Head of caudate nucleus (tissue), 42 donors: ENCODE measurements around the gene CNOT10.
"Not testable (repeated sequence)": the region's sequence is repeated elsewhere in the genome, so short reads cannot be mapped to it uniquely, and the experiment has no call there.

ENCODE experiments used
- DNase-seq, 42 donors: peaks; one replicate each; pipeline versions ENCODE4 v3.0.0 to v3.0.0-alpha.2; 2020 to 2021; ENCODE audit warnings: mixed read lengths in 7 of 42
- intact Hi-C: fragments of 100-400 bp; cut with DNase I; formaldehyde crosslinking; loops from one replicate; pipeline ENCODE4 v1.15.0; 2022

Gene CNOT10, protein sequence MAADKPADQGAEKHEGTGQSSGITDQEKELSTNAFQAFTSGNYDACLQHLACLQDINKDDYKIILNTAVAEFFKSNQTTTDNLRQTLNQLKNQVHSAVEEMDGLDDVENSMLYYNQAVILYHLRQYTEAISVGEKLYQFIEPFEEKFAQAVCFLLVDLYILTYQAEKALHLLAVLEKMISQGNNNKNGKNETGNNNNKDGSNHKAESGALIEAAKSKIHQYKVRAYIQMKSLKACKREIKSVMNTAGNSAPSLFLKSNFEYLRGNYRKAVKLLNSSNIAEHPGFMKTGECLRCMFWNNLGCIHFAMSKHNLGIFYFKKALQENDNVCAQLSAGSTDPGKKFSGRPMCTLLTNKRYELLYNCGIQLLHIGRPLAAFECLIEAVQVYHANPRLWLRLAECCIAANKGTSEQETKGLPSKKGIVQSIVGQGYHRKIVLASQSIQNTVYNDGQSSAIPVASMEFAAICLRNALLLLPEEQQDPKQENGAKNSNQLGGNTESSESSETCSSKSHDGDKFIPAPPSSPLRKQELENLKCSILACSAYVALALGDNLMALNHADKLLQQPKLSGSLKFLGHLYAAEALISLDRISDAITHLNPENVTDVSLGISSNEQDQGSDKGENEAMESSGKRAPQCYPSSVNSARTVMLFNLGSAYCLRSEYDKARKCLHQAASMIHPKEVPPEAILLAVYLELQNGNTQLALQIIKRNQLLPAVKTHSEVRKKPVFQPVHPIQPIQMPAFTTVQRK

GRCh38 chr3:32684800-32685542 lies at the start of gene CNOT10:
Gene CNOT10 (plus strand): TSS chr3:32685188. CDS start chr3:32685461, 273 bp downstream.
- intact Hi-C loops, result no loop called here
- DNase-seq, result peak; percentile 92 to 98 (median 97)

- DNase-seq, result no peak
- intact Hi-C loops, result no loop called here
Observed at GRCh38 chr3:32640939-32641338, 44.0 kb upstream of the CNOT10 start.

DNA sequence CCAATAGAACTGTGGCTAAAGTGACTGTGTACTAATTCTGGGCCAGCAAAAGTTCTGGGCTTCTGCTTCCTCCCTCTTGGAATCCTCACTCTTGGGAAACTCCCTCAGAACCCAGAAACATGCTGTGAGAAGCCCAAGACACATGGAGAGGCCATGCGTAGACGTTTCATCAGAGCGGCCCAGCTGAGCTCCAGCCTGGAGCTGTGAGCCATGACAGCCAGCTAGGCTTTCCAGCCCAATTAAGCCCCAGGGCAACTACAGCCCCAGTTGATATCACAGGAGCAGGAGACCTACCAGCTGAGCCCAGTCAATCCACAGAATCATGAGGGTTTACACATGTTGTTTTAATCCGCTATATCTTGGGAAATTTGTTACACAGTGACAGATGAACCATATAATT lies 43.6 kb upstream of the CNOT10 start:
- intact Hi-C loops, result no loop called here

DNA sequence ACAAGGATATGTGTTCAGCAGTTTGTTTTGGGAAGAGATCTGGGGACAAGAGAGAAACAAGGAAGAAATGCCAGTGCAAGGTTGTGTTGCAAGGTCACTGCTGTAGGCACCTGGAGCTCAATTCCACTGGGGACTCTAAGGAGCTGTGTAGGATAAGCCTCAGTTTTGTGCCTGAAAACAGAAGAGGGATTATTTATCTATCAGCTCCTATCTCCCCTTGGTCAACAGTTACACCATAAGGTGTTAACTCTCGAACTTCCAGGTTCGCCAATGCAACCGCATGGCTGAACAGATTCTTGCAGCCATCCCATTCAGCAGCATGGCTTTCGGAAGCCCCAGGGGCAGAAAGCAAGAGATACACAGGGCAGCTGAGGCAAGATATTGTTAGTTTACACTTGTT lies 41.6 kb upstream of the CNOT10 start:
- no peak for DNase-seq
- intact Hi-C loops, result no loop called here

More for the DNA sequence above, 43.6 kb upstream of the CNOT10 start:
- DNase-seq, result no peak

DNA sequence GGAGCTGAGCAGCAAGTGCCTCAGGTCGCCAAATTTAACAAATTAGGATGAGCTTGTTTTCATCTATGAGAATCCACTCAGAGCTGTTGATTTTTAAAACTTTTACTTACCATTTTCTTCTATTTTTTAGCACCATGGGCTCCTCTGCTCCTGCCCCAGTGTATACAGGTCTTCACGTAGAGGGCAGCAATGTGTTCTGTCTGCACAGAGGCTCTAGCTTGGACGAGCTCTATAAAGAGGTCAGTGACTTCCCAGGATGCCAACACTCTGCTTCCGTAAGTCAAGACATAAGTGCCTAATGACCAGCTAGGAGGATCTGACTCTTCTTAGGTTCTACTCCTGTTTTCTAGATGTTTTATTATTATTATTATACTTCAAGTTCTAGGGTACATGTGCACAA lies 41.2 kb upstream of the CNOT10 start:
- intact Hi-C loops, result no loop called here
- DNase-seq, result no peak

DNA sequence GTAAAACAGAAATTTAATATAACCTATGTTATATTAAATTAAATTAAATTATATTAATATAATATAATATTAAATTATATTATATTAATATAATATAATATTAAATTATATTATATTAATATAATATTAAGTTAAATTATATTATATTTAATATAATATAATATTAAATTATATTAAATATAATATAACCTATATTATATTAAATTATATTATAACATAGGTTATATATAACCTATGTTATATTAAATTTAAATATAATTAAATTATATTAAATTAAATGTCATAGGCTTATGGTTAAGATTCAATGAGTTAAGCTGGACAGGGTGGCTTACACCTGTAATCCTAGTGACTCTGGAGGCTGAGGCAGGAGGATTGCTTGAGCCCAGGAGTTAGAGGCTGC lies 40.6 kb upstream of the CNOT10 start:
- DNase-seq, result no peak
- intact Hi-C loops, result no loop called here

GRCh38 chr3:32646761-32647160 lies 38.2 kb upstream of the CNOT10 start:
- intact Hi-C loops, result no loop called here
- DNase-seq, result no peak

DNA sequence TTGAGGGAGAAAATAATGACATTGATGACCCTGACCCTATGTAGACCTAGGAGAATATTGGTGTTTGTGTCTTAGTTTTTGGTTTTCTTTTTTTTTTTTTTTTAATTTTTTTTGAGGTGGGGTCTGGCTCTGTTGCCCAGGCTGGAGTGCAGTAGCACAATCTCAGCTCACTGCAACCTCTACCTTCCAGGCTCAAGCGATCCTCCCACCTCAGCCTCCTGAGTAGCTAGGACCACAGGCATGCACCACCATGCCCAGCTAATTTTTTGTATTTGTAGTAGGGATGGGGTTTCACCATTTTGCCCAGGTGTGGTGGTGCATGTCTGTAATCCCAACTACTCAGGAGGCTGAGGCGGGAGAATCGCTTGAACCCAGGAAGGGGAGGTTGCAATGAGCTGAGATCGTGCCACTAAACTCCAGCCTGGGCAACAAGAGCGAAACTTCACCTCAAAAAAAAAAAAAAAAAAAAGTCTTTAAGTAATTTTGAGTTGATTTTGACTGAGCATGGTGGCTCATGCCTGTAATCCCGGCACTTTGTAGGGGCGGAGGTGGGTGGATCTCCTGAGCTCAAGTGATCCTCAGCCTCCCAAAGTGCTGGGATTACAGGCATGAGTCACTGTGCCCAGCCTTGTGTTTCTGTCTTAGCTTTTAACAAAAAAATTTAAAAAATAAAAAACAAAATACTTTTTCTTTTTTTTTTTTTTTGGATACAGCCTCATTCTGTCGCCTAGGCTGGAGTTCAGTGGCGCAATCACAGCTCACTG lies 32.5 kb upstream of the CNOT10 start:
- peak in 34 of 42 donors; percentile 9 to 75 (median 33) for DNase-seq
- intact Hi-C loops, result not testable (repeated sequence)

- DNase-seq, result no peak
- intact Hi-C loops, result no loop called here
Observed at GRCh38 chr3:32655167-32655566, 29.8 kb upstream of the CNOT10 start.

- intact Hi-C loops, result loop anchor here (5.0 kb wide), 1 partner anchor 148 kb away; no protein-coding TSS in a partner anchor
- no peak for DNase-seq
Observed at GRCh38 chr3:32660634-32661033, 24.4 kb upstream of the CNOT10 start.

DNA sequence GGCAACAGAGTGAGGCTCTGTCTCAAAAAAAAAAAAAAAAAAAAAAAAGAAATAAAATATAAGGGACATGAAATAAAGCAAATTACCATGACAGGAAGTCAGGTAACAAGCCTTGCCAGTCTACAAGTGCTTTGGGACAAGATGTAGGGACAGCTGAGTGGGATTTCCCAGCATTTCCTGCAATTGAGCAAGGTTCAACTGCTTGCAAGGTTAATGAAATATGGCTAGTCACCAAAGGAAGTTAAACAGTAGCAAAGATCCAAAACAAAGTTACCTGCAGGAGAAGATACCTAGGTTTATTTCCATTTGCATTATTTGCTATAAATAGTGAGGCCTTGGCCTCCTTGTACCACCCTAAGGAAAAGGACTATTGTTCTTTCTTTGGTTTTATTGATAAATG lies 22.3 kb upstream of the CNOT10 start:
- intact Hi-C loops, result loop anchor here (5.0 kb wide), 1 partner anchor 150 kb away; no protein-coding TSS in a partner anchor
- no peak for DNase-seq

DNA sequence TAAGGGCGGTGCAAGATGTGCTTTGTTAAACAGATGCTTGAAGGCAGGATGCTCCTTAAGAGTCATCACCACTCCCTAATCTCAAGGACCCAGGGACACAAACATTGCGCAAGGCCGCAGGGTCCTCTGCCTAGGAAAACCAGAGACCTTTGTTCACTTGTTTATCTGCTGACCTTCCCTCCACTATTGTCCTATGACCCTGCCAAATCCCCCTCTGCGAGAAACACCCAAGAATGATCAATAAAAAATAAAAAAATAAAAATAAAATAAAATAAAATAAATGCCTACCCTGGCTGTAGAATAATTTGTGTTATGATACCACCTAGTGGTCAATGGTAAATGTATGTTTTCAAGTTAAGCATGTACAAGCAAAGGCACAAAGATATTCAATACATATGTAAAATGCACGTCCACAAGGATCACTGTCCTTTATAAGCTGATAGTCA lies 20.3 kb upstream of the CNOT10 start:
- not testable (repeated sequence) for DNase-seq
- intact Hi-C loops, result loop anchor here (5.0 kb wide), 1 partner anchor 152 kb away; no protein-coding TSS in a partner anchor

- no peak for DNase-seq
- intact Hi-C loops, result no loop called here
Observed at GRCh38 chr3:32667072-32667582, 17.9 kb upstream of the CNOT10 start.

- intact Hi-C loops, result not testable (repeated sequence)
Observed at GRCh38 chr3:32669226-32669625, 15.8 kb upstream of the CNOT10 start.

GRCh38 chr3:32673730-32674129 lies 11.3 kb upstream of the CNOT10 start:
- DNase-seq, intact Hi-C loops: not testable (repeated sequence)

More at GRCh38 chr3:32669226-32669625, 15.8 kb upstream of the CNOT10 start:
- DNase-seq, result not testable (repeated sequence)

DNA sequence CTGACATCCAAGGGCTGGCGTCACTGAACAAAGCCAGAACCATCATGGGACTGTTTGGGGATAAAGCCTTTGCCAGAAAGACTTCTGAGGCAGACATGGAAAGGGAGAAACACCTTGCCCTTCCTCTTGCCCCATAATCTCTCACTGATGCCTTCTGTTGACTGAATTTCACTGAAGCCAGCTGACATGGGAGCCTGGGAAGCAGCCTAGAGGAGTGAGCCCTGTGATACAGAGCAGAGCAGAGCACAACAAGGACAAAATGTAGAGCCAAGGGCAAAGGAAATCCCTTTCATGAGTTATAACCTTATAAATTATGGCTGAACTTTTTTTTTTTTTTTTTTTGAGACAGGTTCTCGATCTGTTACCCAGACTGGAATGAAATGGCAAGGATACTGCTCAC lies 9.8 kb upstream of the CNOT10 start:
- no peak for DNase-seq
- intact Hi-C loops, result no loop called here

DNA sequence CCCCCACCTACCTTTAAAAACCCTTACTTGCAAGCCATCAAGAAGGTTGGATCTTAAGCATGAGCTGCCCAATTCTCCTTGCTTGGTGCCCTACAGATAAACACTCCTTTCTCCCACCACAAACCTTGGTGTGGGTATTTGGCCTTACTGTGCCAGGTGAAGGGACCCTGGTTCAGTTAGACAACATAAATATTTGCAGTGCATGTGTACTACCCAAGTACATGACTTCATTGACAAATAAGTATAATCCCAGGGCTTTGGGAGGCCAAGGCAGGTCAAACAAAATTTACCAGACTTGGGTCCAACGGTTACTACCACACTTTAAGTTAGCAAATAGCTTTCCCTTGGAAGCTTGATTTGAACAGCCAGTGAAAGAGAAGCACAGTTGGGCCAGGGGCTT lies 9.3 kb upstream of the CNOT10 start:
- intact Hi-C loops, result no loop called here
- DNase-seq, result no peak

DNA sequence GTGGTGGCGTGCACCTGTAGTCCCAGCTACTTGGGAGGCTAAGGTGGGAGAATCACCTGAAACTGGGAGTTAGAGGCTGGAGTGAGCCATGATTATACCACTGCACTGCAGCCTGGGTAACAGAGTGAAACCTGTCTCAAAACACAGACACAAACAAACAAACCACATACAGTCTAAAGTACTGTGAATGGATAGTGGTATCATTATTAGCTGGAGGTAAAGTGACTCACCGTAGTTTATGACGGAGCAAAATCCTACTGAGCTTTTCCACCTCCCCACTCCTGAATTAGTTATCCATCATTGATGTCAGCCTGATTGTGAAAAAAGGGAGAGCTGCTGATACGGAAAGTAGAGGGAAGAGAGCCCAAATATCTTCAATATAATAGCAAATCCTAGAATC lies 3.2 kb upstream of the CNOT10 start:
- intact Hi-C loops, result no loop called here
- no peak for DNase-seq
